H1 (cell line): ENCODE measurements around the gene LAMA3. TPM values are rescaled to one million over a fixed set of nuclear protein-coding genes. Genes with fewer than 3 reads are reported as not detected.

Source experiments
- EP300 ChIP-seq, 2 experiments: IDR thresholded peaks; 1 replicate in 1 of 2; 2 replicates in 1 of 2; pipeline ENCODE4 v1.6.1; 2011 to 2012; ENCODE audit warnings: low read depth in 2 of 2, low read length in 2 of 2, mild to moderate bottlenecking in 2 of 2, borderline replicate concordance in 1 of 2, inconsistent platforms in 1 of 2, moderate library complexity in 1 of 2
- HDAC2 ChIP-seq, 2 experiments: fragments of 300-600 bp in 1 of 2; sonication (generic) in 1 of 2; IDR thresholded peaks; 2 replicates each; pipeline ENCODE4 v1.6.1; 2011 to 2012; ENCODE audit warnings: low read depth in 2 of 2, low read length in 2 of 2, mild to moderate bottlenecking in 2 of 2, moderate library complexity in 2 of 2, borderline replicate concordance in 1 of 2, inconsistent platforms in 1 of 2
- polyA plus RNA-seq, 7 experiments: library from polyadenylated mRNA; depleted of rRNA in 3 of 7; stranded (reverse) in 5 of 7; unstranded in 2 of 7; fragments of >200 nt in 5 of 7; fragments of 200-250 nt in 2 of 7; gene quantifications; 1 replicate in 5 of 7; 2 replicates in 1 of 7; 4 replicates in 1 of 7; pipeline versions ENCODE4 v1.2.1 to v1.2.3, GENCODE V29; 2011 to 2013; ENCODE audit warnings: missing spikeins in 2 of 7, mixed read lengths in 2 of 7
- total RNA-seq: library from RNA; stranded (reverse); fragmentation: NEBNext Ultra II Directional; extraction: Animal tissue kit (Norgen Biotek cat#: 25700); gene quantifications from 2 replicates; pipeline ENCODE4 v1.2.1, GENCODE V29; 2021

The LAMA3 gene
- total and polyA plus RNA-seq, 2 of the 8 experiments (the other 6 are each of a cell fraction or from before 2014, with no cell fraction given), result 0.76 to 5.0 TPM

GRCh38 chr18:23900994-23901393, 211.7 kb downstream of the LAMA3 start (continued):
- no peak for TF ChIP-seq HDAC2 (IDR thresholded peaks at IDR 0.05; ENCODE audit: borderline replicate concordance in 1 of 2, low read depth in 2 of 2, low read length in 2 of 2)
- TF ChIP-seq EP300 (IDR thresholded peaks at IDR 0.05; ENCODE audit: borderline replicate concordance in 1 of 2, low read depth in 2 of 2, low read length in 2 of 2), result no peak
